Non-pigmented ciliary epithelial cell (primary cell): ENCODE measurements around the gene VAV2.

ENCODE experiments used
- DNase-seq: peaks from one replicate; pipeline ENCODE4 v3.0.0-alpha.2; 2010; ENCODE audit warnings: low read depth

The VAV2 gene

DNA sequence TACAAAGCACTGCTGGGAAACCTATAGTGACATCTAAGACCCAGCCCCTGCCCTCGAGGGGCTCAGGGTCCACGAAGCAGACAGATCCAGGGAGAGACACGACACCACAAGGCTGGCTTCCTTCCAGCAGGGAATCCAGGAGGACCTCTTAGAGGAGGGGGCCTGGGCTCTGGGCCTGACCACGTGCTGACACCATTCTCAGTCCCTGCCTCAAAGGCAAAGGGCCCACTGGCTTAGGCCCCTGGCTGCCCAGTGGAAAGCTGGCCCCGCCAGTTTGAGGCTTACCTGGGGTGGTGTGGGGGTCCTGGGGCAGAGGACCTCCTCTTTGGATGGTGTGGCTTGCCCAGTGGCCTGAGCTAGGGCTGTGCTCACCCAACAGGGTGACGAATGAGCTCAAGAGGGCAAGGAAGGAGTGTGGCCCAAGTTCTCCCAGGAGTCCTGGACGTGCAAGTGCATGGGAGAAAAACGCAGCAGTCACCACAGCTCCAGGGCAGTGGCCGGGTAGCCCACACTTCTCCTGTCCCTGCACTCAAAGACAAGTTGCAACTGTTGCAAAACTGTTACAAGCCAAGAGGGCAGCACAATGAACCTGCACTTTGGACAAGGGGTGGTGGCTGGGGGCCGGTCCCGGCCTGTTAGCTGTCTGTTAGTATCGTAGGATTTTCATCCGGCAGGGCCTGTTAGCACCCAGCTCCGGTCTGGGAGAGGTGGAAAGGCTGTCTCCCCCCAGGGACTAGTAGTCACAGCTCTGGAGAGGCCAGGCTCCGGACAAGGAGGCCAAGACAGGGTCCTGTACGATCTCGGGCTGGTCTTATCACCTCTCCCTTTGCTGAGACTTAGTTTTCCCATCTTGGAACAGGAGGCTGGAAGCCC is 252.5 kb downstream of the VAV2 start:
- DNase-seq = no peak

DNA sequence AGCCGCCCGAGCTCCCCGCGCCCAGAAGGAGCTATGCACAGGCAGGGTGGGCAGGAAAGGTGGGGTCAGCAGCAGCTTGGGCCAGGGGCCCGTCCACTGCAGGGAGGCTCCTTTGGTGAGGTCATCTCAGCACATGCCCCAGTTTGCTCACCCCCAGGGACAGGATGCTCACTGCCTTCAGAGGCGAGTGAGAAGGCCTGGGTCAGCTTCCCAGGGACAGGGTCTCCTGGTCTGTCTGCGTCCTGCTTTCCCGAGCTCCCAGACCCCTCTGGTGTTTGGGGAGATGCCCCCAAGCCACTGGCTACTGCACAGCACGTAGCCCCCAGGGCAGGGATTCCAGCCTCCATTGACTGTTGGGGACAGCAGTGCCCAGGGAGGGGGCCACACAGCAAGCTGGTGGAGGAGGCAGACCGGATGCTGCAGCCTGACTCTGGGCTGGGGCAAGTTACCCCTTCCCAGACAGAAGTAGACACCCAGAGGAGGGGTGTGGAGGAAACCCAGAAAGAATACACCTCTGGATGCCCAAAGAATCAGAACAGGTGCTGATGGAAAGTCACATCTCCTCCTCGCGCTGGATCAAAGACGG is 253.4 kb downstream of the VAV2 start:
- no peak for DNase-seq

DNA sequence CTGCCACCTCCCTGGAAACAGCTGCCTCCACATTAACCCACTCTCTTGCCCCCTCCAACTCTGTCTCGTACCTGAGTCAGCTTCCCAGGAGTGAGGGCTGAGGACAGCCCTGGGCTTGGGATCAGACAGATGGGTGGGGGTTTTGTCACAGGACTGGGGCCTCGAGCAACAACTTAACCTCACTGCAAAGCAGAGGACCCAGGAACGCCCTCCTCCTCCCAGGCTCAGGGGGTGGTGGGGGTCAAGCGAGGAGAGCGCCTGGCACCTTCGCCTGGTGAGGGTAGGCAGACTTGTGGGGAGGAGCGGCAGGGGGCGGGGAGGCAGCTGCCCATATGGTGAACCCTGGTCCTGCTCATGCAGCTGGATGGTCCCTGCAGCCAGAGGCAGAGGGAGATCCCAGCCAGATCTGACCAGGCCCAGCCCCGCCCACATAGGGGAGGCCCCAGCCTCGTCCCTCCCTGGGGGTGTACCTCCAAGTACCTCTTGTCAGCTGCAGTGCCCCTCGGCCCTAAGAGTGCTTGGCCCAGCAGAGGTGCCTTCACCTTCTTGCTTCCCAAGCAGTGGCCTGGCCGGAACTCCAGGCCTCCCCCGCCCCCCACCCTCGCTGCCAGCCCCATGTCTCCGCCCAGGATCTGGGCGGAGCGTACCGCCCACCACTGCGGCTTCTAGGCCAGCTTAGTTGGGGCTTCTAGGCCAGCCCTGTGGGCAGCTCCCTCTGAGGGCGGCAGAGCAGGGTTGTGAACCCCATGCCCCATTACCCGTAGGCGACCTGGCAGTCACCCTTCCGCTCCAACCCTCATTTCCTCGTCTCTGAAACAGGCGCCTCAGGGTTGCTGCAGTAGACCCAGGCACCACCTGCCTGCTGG is 254.1 kb downstream of the VAV2 start, which contains the start of gene SARDH:
SARDH (minus strand) TSS at position 579 of the 866 bp plus-strand sequence. CDS start 4,179 bp downstream, outside the sequence.
- DNase-seq = no peak

DNA sequence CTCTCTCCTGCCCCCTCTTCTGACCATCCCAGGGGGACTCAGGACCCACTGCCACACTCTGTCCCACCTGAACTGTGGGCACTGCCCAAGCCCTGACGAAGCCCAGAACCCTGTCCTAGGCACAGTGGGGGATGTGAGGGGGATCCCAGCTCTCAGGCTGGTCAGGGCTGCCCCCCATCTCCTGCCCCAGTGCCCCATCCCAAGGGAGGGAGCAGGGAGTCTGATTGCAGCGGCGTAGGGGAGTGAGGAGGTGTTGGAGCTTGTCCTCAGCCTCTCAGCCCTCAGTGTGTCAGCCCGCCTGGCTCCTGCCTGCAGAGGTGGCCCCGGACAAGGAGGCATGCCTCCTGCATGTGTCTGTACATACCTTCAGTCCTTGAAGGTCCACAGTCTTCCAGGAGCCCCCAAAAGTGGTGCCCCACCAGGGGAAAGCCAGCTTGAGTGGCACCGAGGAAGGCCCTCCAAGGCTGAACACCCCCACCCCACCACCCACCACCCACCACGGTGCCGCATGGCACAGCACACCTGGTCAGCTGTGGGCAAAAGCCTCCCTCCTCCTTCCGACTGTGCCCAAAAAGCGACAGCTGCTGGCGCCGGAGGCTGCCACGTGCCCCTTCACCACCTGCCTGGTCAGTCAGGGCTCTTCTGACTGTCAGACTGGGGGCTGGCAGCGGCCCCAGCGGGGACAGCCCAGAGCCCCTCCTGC is 254.9 kb downstream of the VAV2 start:
- DNase-seq = no peak

DNA sequence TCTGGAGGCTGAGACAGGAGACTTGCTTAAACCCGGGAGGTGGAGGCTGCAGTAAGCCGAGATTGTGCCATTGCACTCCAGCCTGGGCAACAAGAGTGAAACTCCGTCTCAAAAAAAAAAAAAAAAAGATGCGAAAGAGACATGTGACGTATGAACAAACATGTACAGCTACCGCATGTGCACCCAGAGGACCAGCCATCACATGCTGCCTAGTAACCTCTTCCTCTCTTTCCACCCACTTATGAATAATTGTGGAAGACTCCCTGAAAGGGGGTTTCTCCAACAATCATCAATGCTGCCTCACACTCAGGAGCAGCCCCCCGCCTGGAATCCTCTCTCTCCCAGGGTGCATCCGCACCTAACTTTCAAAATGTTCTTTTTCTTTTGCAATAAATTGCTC is 256.2 kb downstream of the VAV2 start:
- DNase-seq = no peak

DNA sequence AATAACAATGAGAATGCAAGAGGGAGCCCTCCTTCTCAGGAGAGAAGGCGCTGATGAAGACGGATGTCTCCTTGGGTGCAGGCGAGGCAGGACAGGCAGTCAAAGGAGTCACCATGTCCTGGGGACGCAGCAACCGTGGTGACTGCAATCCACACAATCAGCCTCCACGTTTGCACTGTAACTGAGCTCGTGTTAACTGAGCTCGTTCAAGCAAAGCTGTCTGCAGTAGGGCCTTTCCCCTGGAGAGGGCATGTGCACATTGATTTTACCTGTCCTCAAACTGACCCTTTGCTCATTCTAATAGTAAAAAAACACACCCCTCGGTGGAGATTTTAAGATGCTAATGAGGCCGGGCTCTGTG is 256.7 kb downstream of the VAV2 start:
- no peak for DNase-seq

DNA sequence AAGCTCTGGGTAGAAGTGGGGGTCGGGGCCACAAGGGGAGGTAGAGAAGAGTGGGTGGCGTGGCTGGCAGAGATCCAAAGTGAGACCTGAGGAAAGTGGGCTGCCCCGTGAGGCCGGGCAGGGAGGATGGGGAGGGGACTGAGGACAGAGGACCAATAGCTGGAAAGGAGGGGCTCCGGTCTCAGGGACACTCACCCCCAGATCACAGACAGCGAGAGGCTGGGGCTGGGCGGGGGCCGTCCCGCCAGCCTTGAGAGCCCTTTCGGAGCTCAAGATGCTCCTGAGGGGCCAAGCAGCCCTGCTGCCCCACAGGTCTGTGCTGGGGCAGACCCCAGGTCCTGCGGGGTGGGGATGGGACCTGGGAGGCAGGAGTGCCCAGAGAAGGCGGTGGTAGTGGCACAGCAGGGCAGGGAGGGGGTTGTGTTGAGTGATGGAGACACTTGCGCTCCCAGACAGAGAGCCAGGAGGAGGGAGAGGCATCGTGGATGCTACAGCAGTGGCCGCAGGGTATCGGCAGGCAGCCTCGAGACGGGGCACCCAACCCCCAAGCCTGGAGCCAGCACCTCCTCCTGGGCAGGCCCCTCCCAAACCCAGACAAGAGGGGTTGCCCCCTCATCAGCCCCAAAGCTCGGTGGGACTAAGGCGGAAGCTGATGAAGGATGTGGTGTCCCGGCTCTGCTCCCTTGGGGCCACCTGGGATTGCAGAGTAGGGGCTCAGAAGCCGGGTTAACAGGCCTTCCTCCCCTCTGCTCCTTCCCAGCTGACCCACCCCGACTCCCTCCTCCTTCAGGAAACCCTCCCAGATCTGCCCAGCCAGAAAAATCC is 257.3 kb downstream of the VAV2 start:
- no peak for DNase-seq

DNA sequence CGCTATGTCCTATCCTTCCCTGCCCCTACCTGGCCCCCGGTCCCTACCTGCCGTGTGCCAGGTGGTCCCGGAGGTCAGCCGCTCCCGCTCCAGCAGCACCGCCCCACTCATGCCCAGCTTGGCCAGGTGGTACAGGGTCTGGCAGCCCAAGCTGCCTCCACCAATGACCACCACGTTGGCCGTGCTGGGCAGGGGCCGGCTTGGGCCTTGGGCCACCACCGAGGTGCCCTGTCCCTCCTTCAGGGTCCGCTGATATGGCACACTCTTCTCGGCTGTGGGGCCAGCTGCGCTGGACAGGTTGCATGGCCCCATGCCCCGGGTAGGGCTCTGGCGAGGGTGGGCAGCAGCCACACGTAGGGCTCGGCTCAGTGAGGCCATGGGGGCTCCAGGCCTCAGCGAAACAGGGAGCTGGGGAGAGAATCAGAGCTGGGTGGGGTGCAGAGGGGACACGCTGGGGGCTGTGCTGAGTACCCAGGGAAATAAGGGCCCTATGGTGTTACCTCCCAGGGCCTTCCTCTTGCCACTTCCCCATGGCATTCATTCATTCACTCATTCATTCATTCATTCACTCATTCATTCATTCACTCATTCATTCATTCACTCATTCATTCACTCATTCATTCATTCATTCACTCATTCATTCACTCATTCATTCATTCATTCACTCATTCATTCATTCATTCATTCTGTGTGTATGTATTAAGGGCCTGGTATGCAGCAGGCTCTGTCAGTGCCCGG is 258.2 kb downstream of the VAV2 start:
- DNase-seq = no peak

DNA sequence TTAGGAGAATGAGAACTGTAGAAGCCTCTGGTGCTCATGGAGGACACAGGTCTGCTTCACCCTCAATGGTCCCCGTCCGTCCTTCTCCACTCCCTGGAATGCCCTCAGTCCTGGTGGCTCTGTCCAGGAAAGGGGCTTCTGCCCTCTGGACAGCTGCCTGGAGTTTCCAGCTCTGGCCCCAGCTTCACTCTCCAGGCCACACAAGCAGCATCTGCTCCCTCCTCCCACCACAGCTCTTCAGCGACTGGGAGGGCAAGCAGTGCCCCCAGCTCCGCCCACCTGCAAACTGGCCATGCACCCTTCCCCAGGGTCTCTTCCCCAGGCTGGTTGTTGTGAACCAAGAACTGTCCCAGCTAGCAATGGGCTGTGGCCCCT is 258.7 kb downstream of the VAV2 start:
- DNase-seq = no peak

DNA sequence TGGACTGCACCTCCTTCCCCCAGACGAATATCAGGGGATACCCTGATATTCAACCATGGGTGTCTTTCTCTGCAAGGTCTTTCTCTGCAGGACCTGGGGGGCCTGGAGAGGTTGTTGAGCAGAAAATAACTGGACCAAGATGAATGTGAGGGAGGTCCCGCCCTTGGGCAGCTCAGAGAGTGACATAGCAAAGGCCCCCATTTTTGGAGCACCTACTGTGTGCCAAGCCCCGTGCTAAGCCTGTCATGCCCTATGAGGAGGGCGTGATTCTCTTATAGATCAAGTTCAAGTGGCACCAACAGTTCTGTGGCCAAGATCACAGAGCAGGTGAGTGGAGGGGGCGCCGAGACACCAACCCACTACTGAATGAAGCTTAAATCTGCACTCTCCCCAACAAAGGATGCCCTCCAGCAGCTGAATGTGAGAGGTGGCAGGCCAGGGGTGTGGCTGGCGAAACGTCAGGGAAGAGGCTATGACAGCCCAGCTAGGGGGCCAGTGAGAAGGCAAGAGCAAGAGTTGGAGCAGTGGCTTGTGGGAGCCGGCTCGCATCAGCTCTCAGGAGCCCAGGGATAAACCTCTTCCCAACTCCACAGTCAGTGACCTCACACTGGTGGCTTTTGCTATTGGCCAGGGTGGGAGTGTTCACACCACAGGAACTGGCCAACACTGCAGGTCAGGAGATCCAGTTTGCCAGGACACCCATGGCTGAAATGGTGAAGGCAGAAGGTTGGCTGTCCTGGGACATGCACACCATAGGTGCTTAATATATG is 259.3 kb downstream of the VAV2 start:
- DNase-seq = no peak

DNA sequence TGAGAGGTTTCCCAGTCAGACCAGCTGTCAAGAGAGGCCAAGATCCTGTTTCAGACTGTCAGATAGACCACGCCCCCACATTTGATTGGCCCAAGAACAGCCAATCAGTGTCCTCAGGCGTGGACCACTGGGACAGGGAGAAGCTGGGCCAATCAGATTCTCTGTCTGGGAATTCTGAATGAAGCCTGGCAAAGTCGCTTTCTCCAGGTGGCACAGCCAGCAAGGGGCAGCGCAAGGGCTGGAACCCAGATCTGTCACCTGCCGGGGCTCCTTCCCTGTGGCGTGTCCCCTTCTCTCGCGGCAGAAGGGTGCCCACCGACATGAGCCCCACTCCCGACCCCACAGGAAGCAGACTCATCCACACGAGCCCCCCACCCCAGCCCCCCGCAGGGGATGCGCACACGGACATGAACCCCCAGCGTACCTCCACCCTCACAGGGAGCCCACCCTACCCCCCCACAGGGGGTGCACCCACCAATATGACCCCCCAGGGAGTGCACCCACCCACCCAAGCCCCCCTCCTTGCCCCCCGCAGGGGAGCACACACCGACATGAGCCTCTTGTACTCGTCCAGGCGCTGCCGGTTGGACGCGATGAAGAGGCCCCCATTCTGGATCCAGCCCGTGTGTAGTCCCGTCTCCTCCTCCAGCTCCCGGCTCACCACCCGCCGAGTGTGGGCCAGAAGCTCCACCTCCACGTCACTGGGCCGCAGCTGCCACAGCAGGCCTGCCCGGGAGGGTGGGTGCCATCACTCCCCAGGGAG is 260.1 kb downstream of the VAV2 start:
- no peak for DNase-seq

DNA sequence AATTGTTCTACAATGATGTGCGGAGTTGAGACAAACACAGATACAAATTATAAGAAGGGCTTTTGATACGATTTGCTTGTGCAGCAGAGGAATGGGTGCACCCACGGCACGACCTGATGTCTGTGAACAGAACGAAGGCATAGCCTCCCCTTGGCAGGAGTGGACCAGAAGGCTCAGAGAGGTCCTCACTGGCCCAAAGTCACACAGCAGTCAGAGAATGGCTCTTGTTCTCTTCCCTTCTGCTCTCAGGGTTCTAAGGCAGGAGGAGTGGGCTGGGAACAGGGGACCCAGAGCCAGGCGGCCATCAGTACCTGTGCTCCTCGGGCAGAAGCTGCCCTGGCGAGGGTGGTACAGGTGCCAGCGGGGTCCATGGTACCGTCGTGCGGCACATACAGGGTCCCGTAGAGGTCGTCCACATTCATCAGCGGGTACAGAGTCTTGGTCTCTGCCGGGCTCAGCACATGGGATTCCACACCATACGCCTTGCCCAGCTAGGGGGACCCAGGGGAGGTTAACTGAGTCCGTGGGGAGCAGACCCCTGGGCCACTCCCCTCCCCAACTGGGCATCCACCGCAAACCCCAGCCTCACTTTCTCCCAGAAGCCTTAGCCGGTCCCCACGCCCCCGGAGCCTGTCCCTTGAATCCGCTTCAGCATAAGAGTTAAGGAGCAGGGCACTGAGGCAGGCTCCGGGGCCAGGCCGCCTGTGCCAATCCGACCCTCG is 261.0 kb downstream of the VAV2 start:
- no peak for DNase-seq

DNA sequence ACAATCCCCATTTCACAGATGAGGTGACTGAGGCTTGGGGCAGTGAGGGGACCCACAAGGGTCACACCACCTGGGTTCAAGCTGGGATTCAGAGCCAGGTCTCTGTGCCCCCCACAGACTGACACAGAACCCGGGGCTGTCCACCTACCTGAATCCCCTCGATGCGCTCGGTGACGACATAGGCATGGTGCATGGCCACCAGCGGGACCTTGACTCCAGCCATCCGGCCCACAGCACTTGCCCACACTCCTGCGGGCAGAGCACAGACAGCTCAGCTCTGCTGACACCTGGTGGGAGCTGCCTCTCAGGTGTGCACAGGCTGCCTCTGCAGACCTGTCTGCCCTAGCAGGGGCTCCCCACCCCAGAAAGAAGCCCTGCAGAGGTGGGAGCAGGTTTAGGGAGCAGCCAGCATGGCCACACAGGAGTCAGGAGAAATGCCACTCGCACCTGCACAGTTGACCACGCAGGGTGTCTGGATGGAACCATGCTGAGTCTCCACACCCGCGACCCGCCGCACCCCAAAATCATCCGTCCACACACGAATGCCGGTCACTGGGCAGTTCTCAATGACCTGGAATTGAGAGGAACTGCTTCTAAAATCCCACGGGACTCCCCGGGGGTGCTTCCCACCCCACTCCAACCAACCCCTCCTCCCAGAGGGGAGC is 262.4 kb downstream of the VAV2 start:
- DNase-seq = no peak

DNA sequence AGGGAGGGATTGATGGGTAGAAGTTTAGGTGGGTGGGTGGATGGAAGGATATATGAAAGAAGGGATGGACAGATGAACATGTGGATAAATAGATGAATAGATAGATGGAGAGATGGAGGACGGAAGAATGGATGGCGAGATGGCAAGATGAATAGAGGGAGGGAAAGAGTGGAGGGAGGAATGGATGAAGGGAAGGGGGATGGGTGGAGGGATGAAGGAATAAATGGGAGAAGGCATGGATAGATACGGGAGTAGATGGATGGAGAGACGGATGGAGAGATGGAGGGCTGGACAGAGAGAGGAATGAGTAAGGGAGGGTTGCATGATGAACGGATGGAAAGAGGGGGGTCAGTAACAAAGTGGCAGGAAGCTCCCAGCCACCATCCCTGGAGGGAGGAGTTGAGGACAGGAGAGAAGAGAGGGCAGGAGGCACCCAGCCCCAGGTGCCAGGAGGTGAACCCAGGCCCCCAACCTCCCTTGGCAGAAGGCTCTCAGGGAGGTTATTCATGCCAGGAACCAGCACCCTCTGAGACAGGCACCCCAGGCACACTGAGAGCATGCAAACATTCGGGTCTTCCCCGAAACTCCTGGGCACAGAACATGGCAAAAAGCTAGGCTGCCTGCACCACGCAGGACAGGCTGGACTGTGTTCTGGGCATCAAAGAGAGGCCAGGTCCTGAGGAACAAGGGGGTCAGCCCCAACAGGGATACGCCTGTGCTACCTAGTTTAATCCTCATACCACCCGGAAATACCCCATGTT is 263.1 kb downstream of the VAV2 start:
- DNase-seq = no peak

DNA sequence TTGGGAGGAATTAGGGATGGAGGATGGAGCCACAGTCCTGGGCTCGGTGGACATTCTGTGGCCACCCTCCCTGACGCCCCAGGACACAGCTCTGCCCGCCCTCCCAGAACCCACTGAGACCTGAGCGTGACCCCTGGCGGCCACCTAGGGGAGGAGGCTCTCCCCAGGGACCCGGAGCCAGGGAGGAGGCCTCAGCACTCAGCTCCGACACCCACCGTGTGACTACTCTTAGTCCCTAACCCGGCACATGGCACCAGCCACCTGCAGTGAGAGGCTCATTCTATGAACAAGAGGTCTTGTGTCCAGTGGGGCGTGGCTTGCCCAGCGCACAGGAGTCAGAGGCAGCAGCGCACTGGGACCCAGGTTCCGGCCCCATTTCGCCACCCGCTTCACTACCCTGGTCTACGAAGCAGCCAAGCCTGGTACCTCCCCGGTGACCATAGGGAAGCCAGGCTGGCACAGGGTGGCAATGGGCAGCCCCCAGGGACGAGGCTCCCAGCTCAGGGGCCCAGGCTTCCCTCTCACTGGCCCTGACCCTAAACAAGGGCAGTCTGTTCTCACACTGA is 264.2 kb downstream of the VAV2 start:
- no peak for DNase-seq

DNA sequence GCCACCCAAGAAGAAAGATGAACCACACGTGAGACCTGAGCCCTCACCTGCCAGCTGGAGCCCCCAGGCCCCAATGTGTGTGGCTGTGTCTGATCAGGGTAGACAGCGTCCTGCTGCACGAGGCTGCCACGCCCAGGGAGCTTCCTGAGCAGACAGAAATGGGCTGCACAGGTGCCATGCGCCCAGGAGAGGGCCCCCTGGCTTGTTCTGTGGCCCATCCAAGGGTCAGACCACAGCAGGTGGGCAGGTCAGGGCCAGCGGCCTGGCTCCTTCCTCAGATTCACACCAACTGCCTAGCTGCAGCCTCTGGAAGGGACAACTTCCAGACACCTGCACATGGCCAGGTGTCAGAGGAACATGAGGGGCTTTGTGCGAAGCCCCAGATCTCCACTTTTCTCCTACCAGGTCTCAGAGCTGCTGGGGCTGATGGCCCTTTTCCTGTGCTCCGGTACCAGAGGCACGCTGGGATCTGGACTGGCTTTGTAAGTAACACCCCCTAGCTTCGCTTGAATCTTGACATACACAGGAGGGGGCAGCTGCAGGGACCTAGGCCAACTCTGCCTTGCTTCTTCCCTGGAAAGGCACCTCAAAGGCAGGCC is 264.7 kb downstream of the VAV2 start:
- no peak for DNase-seq
